Measurements from ENCODE around the gene PSG5. TPM values are rescaled to one million over a fixed set of nuclear protein-coding genes. Genes with fewer than 3 reads are reported as not detected.
"Not testable (repeated sequence)": the region's sequence is repeated elsewhere in the genome, so short reads cannot be mapped to it uniquely, and the experiment has no call there.

The PSG5 gene
- total RNA-seq, 1 experiment from 2014 or later: not detected

GRCh38 chr19:43224855-43225253, 38.5 kb upstream of the PSG5 start:
- no peak overlapping the region for H2AK5ac ChIP-seq (ENCODE audit: insufficient read length, low read length)
- Mint-ChIP-seq H3K27ac (no peak overlapping the region), H3K27me3 (ENCODE audit: low read depth) (no peaks in the 10 kb centered on the region), H3K4me1 (no peaks in the 10 kb centered on the region), H3K36me3 (ENCODE audit: insufficient read depth in 1 of 3, low read depth in 3 of 3) (peaks cover 0 to 3% (median 2%) of the 10 kb centered on the region in 3 experiments; a peak in 3 of 7 replicates), H3K9me3 (peaks cover 58 to 74% of the 10 kb centered on the region in 2 experiments), H3K4me3 (no peak overlapping the region)
- H2AFZ ChIP-seq (ENCODE audit: low read length): no peak overlapping the region
- no peak overlapping the region for H3T11ph ChIP-seq (ENCODE audit: low read length)
- no peak overlapping the region for H2BK12ac ChIP-seq (ENCODE audit: insufficient read length, low read depth, low read length)
- no peaks in the 10 kb centered on the region for H3K4me1 ChIP-seq (ENCODE audit: insufficient read depth, low read length)
- H4K5ac ChIP-seq (ENCODE audit: insufficient read length, low read depth, low read length): no peak overlapping the region
- no peak overlapping the region for H4K8ac ChIP-seq (replicated peaks; ENCODE audit: insufficient read length, low read depth, low read length)
- no peak for DNase-seq
- H4K91ac ChIP-seq (ENCODE audit: insufficient read length, low read depth, low read length): no peak overlapping the region
- no peak overlapping the region for H3K14ac ChIP-seq (ENCODE audit: insufficient read depth, low read length)
- no peak overlapping the region for H3K27ac ChIP-seq (ENCODE audit: insufficient read length, low read depth, low read length)
- H3K23ac ChIP-seq (ENCODE audit: insufficient read length, low read depth, low read length): no peak overlapping the region
- no CpG with 5 or more reads among the region's 2 CpGs for WGBS (ENCODE audit: extremely low coverage, insufficient read length, low lambda C conversion rate)
- H3K9me3 ChIP-seq (ENCODE audit: control insufficient read depth, low read depth, low read length): peaks cover 16% of the 10 kb centered on the region
- no peak overlapping the region for H3K4ac ChIP-seq (ENCODE audit: low read depth, low read length)
- H3K79me2 ChIP-seq (ENCODE audit: insufficient read depth, low read length): no peaks in the 10 kb centered on the region
- no peak overlapping the region for H3K18ac ChIP-seq (ENCODE audit: insufficient read length, low read depth, low read length)
- H2BK20ac ChIP-seq (ENCODE audit: low read depth, low read length, poor library complexity, severe bottlenecking): no peak overlapping the region
- H3K56ac ChIP-seq (ENCODE audit: insufficient read length, low read depth, low read length): no peak overlapping the region
- no peak for TF ChIP-seq CTCF (conservative IDR thresholded peaks at IDR 0.05)
- H3K27me3 ChIP-seq (ENCODE audit: insufficient read depth, low read length): no peaks in the 10 kb centered on the region
- H3K9ac ChIP-seq (ENCODE audit: extremely low read depth, insufficient read length, low read length): no peak overlapping the region
- H2BK120ac ChIP-seq (ENCODE audit: low read depth, low read length, poor library complexity, severe bottlenecking): no peak overlapping the region
- no peaks in the 10 kb centered on the region for H3K79me1 ChIP-seq (ENCODE audit: insufficient read depth, low read depth, low read length, poor library complexity, severe bottlenecking)
- H3K4me2 ChIP-seq (ENCODE audit: insufficient read depth, insufficient read length, low read length): no peak overlapping the region
- H2BK5ac ChIP-seq (ENCODE audit: insufficient read length, low read length): no peak overlapping the region
- no peaks in the 10 kb centered on the region for H4K20me1 ChIP-seq (ENCODE audit: control insufficient read depth, insufficient read depth, insufficient read length)
- no peak overlapping the region for H2BK15ac ChIP-seq (ENCODE audit: low read depth, low read length)
- no peaks in the 10 kb centered on the region for H3K23me2 ChIP-seq (ENCODE audit: insufficient read length, low read depth, low read length, poor library complexity, severe bottlenecking)

- not testable (repeated sequence) for H2BK12ac ChIP-seq (ENCODE audit: insufficient read length, low read depth, low read length); H3K27me3 ChIP-seq (ENCODE audit: insufficient read depth, low read length); H3K79me1 ChIP-seq (ENCODE audit: insufficient read depth, low read depth, low read length, poor library complexity, severe bottlenecking); H2AFZ ChIP-seq (ENCODE audit: low read length); H3K79me2 ChIP-seq (ENCODE audit: insufficient read depth, low read length); H3K27ac ChIP-seq (ENCODE audit: insufficient read length, low read depth, low read length); H3K9ac ChIP-seq (ENCODE audit: extremely low read depth, insufficient read length, low read length); H3K4me1 Mint-ChIP-seq; H3K27me3 Mint-ChIP-seq (ENCODE audit: low read depth); H2BK5ac ChIP-seq (ENCODE audit: insufficient read length, low read length); H3K56ac ChIP-seq (ENCODE audit: insufficient read length, low read depth, low read length); H3T11ph ChIP-seq (ENCODE audit: low read length); H3K4me2 ChIP-seq (ENCODE audit: insufficient read depth, insufficient read length, low read length); H3K4me3 Mint-ChIP-seq; H2BK120ac ChIP-seq (ENCODE audit: low read depth, low read length, poor library complexity, severe bottlenecking); H3K4me1 ChIP-seq (ENCODE audit: insufficient read depth, low read length); H3K14ac ChIP-seq (ENCODE audit: insufficient read depth, low read length); H3K23me2 ChIP-seq (ENCODE audit: insufficient read length, low read depth, low read length, poor library complexity, severe bottlenecking); H4K20me1 ChIP-seq (ENCODE audit: control insufficient read depth, insufficient read depth, insufficient read length); H2AK5ac ChIP-seq (ENCODE audit: insufficient read length, low read length); H4K91ac ChIP-seq (ENCODE audit: insufficient read length, low read depth, low read length); H3K27ac Mint-ChIP-seq; H4K8ac ChIP-seq (replicated peaks; ENCODE audit: insufficient read length, low read depth, low read length); H3K23ac ChIP-seq (ENCODE audit: insufficient read length, low read depth, low read length); H2BK15ac ChIP-seq (ENCODE audit: low read depth, low read length); H3K36me3 Mint-ChIP-seq (ENCODE audit: insufficient read depth in 1 of 3, low read depth in 3 of 3); H2BK20ac ChIP-seq (ENCODE audit: low read depth, low read length, poor library complexity, severe bottlenecking); H3K18ac ChIP-seq (ENCODE audit: insufficient read length, low read depth, low read length); H3K4ac ChIP-seq (ENCODE audit: low read depth, low read length); H4K5ac ChIP-seq (ENCODE audit: insufficient read length, low read depth, low read length); DNase-seq
- peaks cover 16% of the 10 kb centered on the region for H3K9me3 ChIP-seq (ENCODE audit: control insufficient read depth, low read depth, low read length)
- peaks cover 53 to 69% of the 10 kb centered on the region in 2 experiments for H3K9me3 Mint-ChIP-seq
- no CpG with 5 or more reads among the region's 5 CpGs for WGBS (ENCODE audit: extremely low coverage, insufficient read length, low lambda C conversion rate)
Measured at GRCh38 chr19:43224201-43224854, 38.0 kb upstream of the PSG5 start.

All from H9 (cell line).